Right atrium auricular region (tissue), 2 donors: ENCODE results near the gene KCNA1. TPM values are rescaled to one million over a fixed set of nuclear protein-coding genes. Genes with fewer than 3 reads are reported as not detected.
"Not testable (repeated sequence)": the region's sequence is repeated elsewhere in the genome, so short reads cannot be mapped to it uniquely, and the experiment has no call there.

Experiments used
- DNase-seq: peaks from one replicate; pipeline ENCODE4 v3.0.0-alpha.2; 2019; ENCODE audit warnings: low spot score
- H3K27ac ChIP-seq, 2 donors: fragments of 200-600 bp; sonication (generic); 1 replicate in 1 of 2; 2 replicates in 1 of 2; pipeline ENCODE4 v1.5.1; 2016 to 2019
- H3K27me3 ChIP-seq, 2 donors: fragments of 200-600 bp; sonication (generic); one replicate each; pipeline versions ENCODE4 v1.5.1 to v1.6.0; 2017 to 2019
- H3K36me3 ChIP-seq: fragments of 200-600 bp; sonication (generic); one replicate; pipeline ENCODE4 v1.5.1; 2016
- H3K4me1 ChIP-seq, 2 donors: fragments of 200-600 bp; sonication (generic); one replicate each; pipeline versions ENCODE4 v1.5.1 to v1.6.0; 2017 to 2019
- H3K4me3 ChIP-seq, 2 donors: fragments of 200-600 bp; sonication (generic); 1 replicate in 1 of 2; 2 replicates in 1 of 2; pipeline ENCODE4 v1.5.1; 2017 to 2019; ENCODE audit warnings: mild to moderate bottlenecking in 1 of 2, moderate library complexity in 1 of 2
- H3K9me3 ChIP-seq, 2 donors: fragments of 200-600 bp; sonication (generic); one replicate each; pipeline ENCODE4 v1.5.1; 2019
- CTCF ChIP-seq, 2 donors: fragments of 200-600 bp; sonication (generic); IDR thresholded peaks; one replicate each; pipeline ENCODE4 v1.5.1; 2019; ENCODE audit warnings: antibody characterized with exemption in 2 of 2
- total RNA-seq, 2 donors: library from RNA; depleted of rRNA; stranded (reverse); fragments of >200 nt; gene quantifications; one replicate each; pipeline ENCODE4 v1.1.0, GENCODE V29; 2016

Gene KCNA1
- total RNA-seq, 2 donors from 2014 or later, result not detected

- Histone ChIP-seq H3K36me3 (no peaks in the 10 kb centered on the region), H3K4me1 (no peaks in the 10 kb centered on the region), H3K9me3 (no peaks in the 10 kb centered on the region), H3K4me3 (no peak overlapping the region), H3K27ac (no peak overlapping the region), H3K27me3 (no peaks in the 10 kb centered on the region)
- DNase-seq, result no peak
- no peak for TF ChIP-seq CTCF (IDR thresholded peaks at IDR 0.05)
Observed at GRCh38 chr12:4866299-4866698, 43.4 kb upstream of the KCNA1 start.

GRCh38 chr12:4867384-4867783, 42.3 kb upstream of the KCNA1 start:
- TF ChIP-seq CTCF (IDR thresholded peaks at IDR 0.05), result no peak
- no peaks in the 10 kb centered on the region for H3K4me1 ChIP-seq
- no peaks in the 10 kb centered on the region for H3K27me3 ChIP-seq
- no peaks in the 10 kb centered on the region for H3K9me3 ChIP-seq
- H3K36me3 ChIP-seq, result no peaks in the 10 kb centered on the region
- no peak overlapping the region for H3K27ac ChIP-seq
- no peak overlapping the region for H3K4me3 ChIP-seq
- no peak for DNase-seq

DNA sequence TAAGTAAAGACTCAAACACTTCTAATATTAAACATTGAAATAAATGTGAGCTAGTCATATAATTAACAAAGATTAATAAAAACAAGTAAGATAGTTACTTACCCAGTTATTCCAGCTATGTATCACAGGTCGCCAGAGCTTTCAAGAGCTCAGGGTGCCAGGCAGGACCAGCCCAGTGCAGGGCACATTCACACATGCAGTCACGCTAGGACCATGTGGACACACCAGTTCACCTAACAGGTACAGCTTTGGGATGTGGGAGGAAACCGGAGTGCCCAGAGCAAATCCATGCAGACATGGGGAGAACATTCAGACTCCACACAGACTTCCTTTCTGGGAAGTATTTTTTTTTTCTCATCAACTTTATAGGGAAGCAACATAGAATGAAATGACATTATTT, 39.3 kb upstream of the KCNA1 start:
- H3K27ac ChIP-seq, result no peak overlapping the region
- H3K36me3 ChIP-seq, result no peaks in the 10 kb centered on the region
- H3K4me1 ChIP-seq, result no peaks in the 10 kb centered on the region
- TF ChIP-seq CTCF (IDR thresholded peaks at IDR 0.05), result no peak
- no peak overlapping the region for H3K4me3 ChIP-seq
- H3K27me3 ChIP-seq, result no peaks in the 10 kb centered on the region
- no peak for DNase-seq
- H3K9me3 ChIP-seq, result no peaks in the 10 kb centered on the region

GRCh38 chr12:4871514-4871913, 38.2 kb upstream of the KCNA1 start:
- TF ChIP-seq CTCF (IDR thresholded peaks at IDR 0.05), result no peak
- no peaks in the 10 kb centered on the region for H3K9me3 ChIP-seq
- no peak overlapping the region for H3K4me3 ChIP-seq
- no peaks in the 10 kb centered on the region for H3K36me3 ChIP-seq
- H3K27me3 ChIP-seq, result no peaks in the 10 kb centered on the region
- H3K27ac ChIP-seq, result no peak overlapping the region
- DNase-seq, result no peak
- no peaks in the 10 kb centered on the region for H3K4me1 ChIP-seq

- no peaks in the 10 kb centered on the region for H3K9me3 ChIP-seq
- no peak for TF ChIP-seq CTCF (IDR thresholded peaks at IDR 0.05)
- H3K4me1 ChIP-seq, result no peaks in the 10 kb centered on the region
- H3K27me3 ChIP-seq, result no peaks in the 10 kb centered on the region
- no peak overlapping the region for H3K27ac ChIP-seq
- H3K36me3 ChIP-seq, result no peaks in the 10 kb centered on the region
- H3K4me3 ChIP-seq, result no peak overlapping the region
- DNase-seq, result no peak
Observed at GRCh38 chr12:4873947-4874346, 35.8 kb upstream of the KCNA1 start.

DNA sequence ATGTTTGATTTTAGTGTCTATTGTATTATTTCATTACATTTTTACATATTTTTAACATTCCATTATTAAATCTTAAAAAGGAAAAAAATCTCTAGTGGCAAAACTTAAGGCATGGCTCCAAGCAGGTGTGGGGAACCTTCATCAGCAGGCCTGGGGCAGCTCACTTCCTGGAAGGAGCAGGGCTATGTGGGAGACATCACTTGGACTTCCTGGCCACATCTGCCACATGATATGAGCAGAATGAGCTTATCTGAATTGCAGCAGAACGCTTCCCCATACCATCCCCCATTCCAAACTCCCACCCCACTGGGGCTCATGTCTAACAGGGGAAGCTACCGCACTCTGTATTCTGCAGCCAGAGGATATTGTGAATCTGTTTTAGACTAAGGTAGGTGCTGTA, 35.0 kb upstream of the KCNA1 start:
- no peak for TF ChIP-seq CTCF (IDR thresholded peaks at IDR 0.05)
- Histone ChIP-seq H3K36me3 (no peaks in the 10 kb centered on the region), H3K4me1 (no peaks in the 10 kb centered on the region), H3K27me3 (no peaks in the 10 kb centered on the region), H3K9me3 (no peaks in the 10 kb centered on the region), H3K27ac (no peak overlapping the region), H3K4me3 (no peak overlapping the region)
- no peak for DNase-seq

DNA sequence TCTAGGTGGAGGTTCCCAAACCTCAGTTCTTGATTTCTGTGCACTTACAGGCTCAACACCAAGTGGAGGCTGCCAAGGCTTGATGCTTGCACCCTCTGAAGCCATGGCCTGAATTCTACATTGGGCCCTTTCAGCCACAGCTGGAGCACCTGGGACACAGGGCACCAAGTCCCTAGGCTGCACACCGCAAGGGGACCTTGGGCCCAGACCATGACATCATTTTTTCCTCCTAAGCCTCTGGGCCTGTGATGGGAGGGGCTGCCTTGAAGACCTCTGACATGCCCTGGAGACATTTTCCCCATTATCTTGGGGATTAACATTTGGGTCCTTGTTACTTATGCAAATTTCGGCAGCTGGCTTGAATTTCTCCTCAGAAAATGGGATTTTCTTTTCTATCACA, 30.2 kb upstream of the KCNA1 start:
- DNase-seq, H3K27ac ChIP-seq, H3K36me3 ChIP-seq, H3K27me3 ChIP-seq, H3K4me3 ChIP-seq, H3K9me3 ChIP-seq, H3K4me1 ChIP-seq: not testable (repeated sequence)
